Skin epidermis (tissue), 12 donors: ENCODE measurements around the gene HBA1.
"Not testable (repeated sequence)": the region's sequence is repeated elsewhere in the genome, so short reads cannot be mapped to it uniquely, and the experiment has no call there.

Experiments used
- H3K27ac ChIP-seq, 21 experiments: fragments of 200-600 bp; sonication (generic) in 11 of 21; one replicate each; pipeline ENCODE4 v1.5.0; 2020; ENCODE audit warnings: mild to moderate bottlenecking in 3 of 21, inconsistent platforms in 2 of 21, moderate library complexity in 2 of 21
- H3K4me3 ChIP-seq, 7 experiments: fragments of 200-600 bp; sonication (generic) in 2 of 7; one replicate each; pipeline ENCODE4 v1.5.0; 2020; ENCODE audit warnings: inconsistent platforms in 2 of 7, mild to moderate bottlenecking in 2 of 7, moderate library complexity in 1 of 7

The HBA1 gene

GRCh38 chr16:191831-192230, 15.4 kb downstream of the HBA1 start:
- no peak overlapping the region for H3K4me3 ChIP-seq
- H3K27ac ChIP-seq: no peak overlapping the region

GRCh38 chr16:192686-193085, 16.2 kb downstream of the HBA1 start:
- Histone ChIP-seq H3K27ac (no peak overlapping the region), H3K4me3 (no peak overlapping the region)

GRCh38 chr16:193441-193840, 17.0 kb downstream of the HBA1 start:
- no peak overlapping the region for H3K4me3 ChIP-seq
- no peak overlapping the region for H3K27ac ChIP-seq

GRCh38 chr16:194516-194915, 18.0 kb downstream of the HBA1 start:
- Histone ChIP-seq H3K4me3 (no peak overlapping the region), H3K27ac (no peak overlapping the region)

- Histone ChIP-seq H3K4me3 (no peak overlapping the region), H3K27ac (no peak overlapping the region)
Measured at GRCh38 chr16:200388-200787, 23.9 kb downstream of the HBA1 start.

GRCh38 chr16:203246-203645, 26.8 kb downstream of the HBA1 start:
- no peak overlapping the region for H3K27ac ChIP-seq
- H3K4me3 ChIP-seq: no peak overlapping the region

- not testable (repeated sequence) for H3K27ac ChIP-seq, H3K4me3 ChIP-seq
Measured at GRCh38 chr16:204046-204445, 27.6 kb downstream of the HBA1 start.

- not testable (repeated sequence) for H3K27ac ChIP-seq, H3K4me3 ChIP-seq
Measured at GRCh38 chr16:209359-209758, 32.9 kb downstream of the HBA1 start.

GRCh38 chr16:211631-212180, 35.2 kb downstream of the HBA1 start:
- H3K27ac ChIP-seq, H3K4me3 ChIP-seq: not testable (repeated sequence)

GRCh38 chr16:212999-213398, 36.5 kb downstream of the HBA1 start:
- Histone ChIP-seq H3K4me3 (no peak overlapping the region), H3K27ac (no peak overlapping the region)

GRCh38 chr16:220021-220420, 43.5 kb downstream of the HBA1 start:
- Histone ChIP-seq H3K27ac (no peak overlapping the region), H3K4me3 (no peak overlapping the region)
